Activated T-helper 1 cell treated with anti-CD3 and anti-CD28 coated beads, Interleukin-12 subunit alpha, Interleukin-12 subunit beta, Interleukin-2, Interleukin-4 antibody, amounts not matched to agents 30 ng/mL and 10 ng/mL and 1 ng/mL, durations not matched to agents 14 hours and 24 hours and 36 hours (primary cell): ENCODE data around the gene PROZ. TPM values are rescaled to one million over a fixed set of nuclear protein-coding genes. Genes with fewer than 3 reads are reported as not detected.

Experiments
- DNase-seq: peaks from one replicate; pipeline ENCODE4 v3.0.0; 2021; ENCODE audit warnings: low spot score
- H3K27ac Mint-ChIP-seq: one replicate; pipeline ENCODE4 v1.8.0; 2021; ENCODE audit warnings: mild to moderate bottlenecking, mixed read lengths
- H3K27me3 Mint-ChIP-seq: one replicate; pipeline ENCODE4 v1.8.0; 2022; ENCODE audit warnings: mild to moderate bottlenecking, moderate library complexity, mixed read lengths; ENCODE audit not compliant: insufficient read depth
- H3K36me3 Mint-ChIP-seq: one replicate; pipeline ENCODE4 v1.8.0; 2021; ENCODE audit warnings: low read depth, mixed read lengths
- H3K4me1 Mint-ChIP-seq: one replicate; pipeline ENCODE4 v1.8.0; 2021; ENCODE audit warnings: low read depth, mixed read lengths
- H3K4me3 Mint-ChIP-seq: one replicate; pipeline ENCODE4 v1.8.0; 2021; ENCODE audit warnings: mild to moderate bottlenecking, moderate library complexity, mixed read lengths
- H3K9me3 Mint-ChIP-seq: one replicate; pipeline ENCODE4 v1.8.0; 2021; ENCODE audit warnings: mixed read lengths
- intact Hi-C: fragments of 100-400 bp; cut with micrococcal nuclease; formaldehyde crosslinking; loops from one replicate; pipeline ENCODE4 v1.15.1; 2024
- total RNA-seq: library from RNA; stranded (reverse); gene quantifications from 2 replicates; pipeline ENCODE4 v1.2.3, GENCODE V29; 2022

PROZ gene
- total RNA-seq, 1 donor from 2014 or later = not detected

GRCh38 chr13:113172419-113172926, 14.0 kb downstream of the PROZ start:
- peaks cover 40% of the 10 kb centered on the region for H3K36me3 Mint-ChIP-seq
- no peaks in the 10 kb centered on the region for H3K9me3 Mint-ChIP-seq
- intact Hi-C loops = no loop called here

GRCh38 chr13:113176280-113176679, 17.8 kb downstream of the PROZ start:
- H3K27ac Mint-ChIP-seq = peak overlapping the region; percentile 79
- peak overlapping the region; percentile 23 for H3K4me3 Mint-ChIP-seq
- H3K36me3 Mint-ChIP-seq = peaks cover 53% of the 10 kb centered on the region
- no peaks in the 10 kb centered on the region for H3K27me3 Mint-ChIP-seq
- DNase-seq = no peak
- H3K4me1 Mint-ChIP-seq = peaks cover 44% of the 10 kb centered on the region
- H3K9me3 Mint-ChIP-seq = no peaks in the 10 kb centered on the region
- intact Hi-C loops = no loop called here

More at GRCh38 chr13:113172419-113172926, 14.0 kb downstream of the PROZ start:
- no peaks in the 10 kb centered on the region for H3K27me3 Mint-ChIP-seq
- DNase-seq = no peak
- H3K4me1 Mint-ChIP-seq = peaks cover 24% of the 10 kb centered on the region
- no peak overlapping the region for H3K4me3 Mint-ChIP-seq
- H3K27ac Mint-ChIP-seq = no peak overlapping the region

GRCh38 chr13:113176822-113177221, 18.4 kb downstream of the PROZ start:
- no peak overlapping the region for H3K27ac Mint-ChIP-seq
- H3K27me3 Mint-ChIP-seq = no peaks in the 10 kb centered on the region
- no peak overlapping the region for H3K4me3 Mint-ChIP-seq
- no peaks in the 10 kb centered on the region for H3K9me3 Mint-ChIP-seq
- intact Hi-C loops = no loop called here
- DNase-seq = no peak
- peaks cover 44% of the 10 kb centered on the region for H3K4me1 Mint-ChIP-seq
- H3K36me3 Mint-ChIP-seq = peaks cover 56% of the 10 kb centered on the region

GRCh38 chr13:113178070-113178895, 19.8 kb downstream of the PROZ start:
- no peaks in the 10 kb centered on the region for H3K9me3 Mint-ChIP-seq
- no peak overlapping the region for H3K27ac Mint-ChIP-seq
- intact Hi-C loops = no loop called here
- no peak for DNase-seq
- peaks cover 64% of the 10 kb centered on the region for H3K36me3 Mint-ChIP-seq
- H3K4me3 Mint-ChIP-seq = no peak overlapping the region
- H3K27me3 Mint-ChIP-seq = no peaks in the 10 kb centered on the region
- peaks cover 48% of the 10 kb centered on the region for H3K4me1 Mint-ChIP-seq

GRCh38 chr13:113178896-113179167, 20.4 kb downstream of the PROZ start:
- peaks cover 68% of the 10 kb centered on the region for H3K36me3 Mint-ChIP-seq

GRCh38 chr13:113179374-113180230, 21.2 kb downstream of the PROZ start:
- H3K9me3 Mint-ChIP-seq = no peaks in the 10 kb centered on the region
- intact Hi-C loops = no loop called here
- no peak overlapping the region for H3K27ac Mint-ChIP-seq
- H3K4me1 Mint-ChIP-seq = peaks cover 48% of the 10 kb centered on the region
- DNase-seq = no peak
- H3K4me3 Mint-ChIP-seq = peak overlapping the region; percentile 5
- peaks cover 63% of the 10 kb centered on the region for H3K36me3 Mint-ChIP-seq
- H3K27me3 Mint-ChIP-seq = no peaks in the 10 kb centered on the region

More at GRCh38 chr13:113178896-113179167, 20.4 kb downstream of the PROZ start:
- Mint-ChIP-seq H3K27me3 (no peaks in the 10 kb centered on the region), H3K9me3 (no peaks in the 10 kb centered on the region), H3K4me1 (peaks cover 48% of the 10 kb centered on the region), H3K27ac (no peak overlapping the region), H3K4me3 (no peak overlapping the region)
- DNase-seq = no peak
- intact Hi-C loops = no loop called here

GRCh38 chr13:113182046-113182445, 23.6 kb downstream of the PROZ start:
- H3K36me3 Mint-ChIP-seq = peaks cover 59% of the 10 kb centered on the region
- H3K27me3 Mint-ChIP-seq = no peaks in the 10 kb centered on the region
- peaks cover 52% of the 10 kb centered on the region for H3K4me1 Mint-ChIP-seq
- no peak overlapping the region for H3K27ac Mint-ChIP-seq
- H3K4me3 Mint-ChIP-seq = no peak overlapping the region
- H3K9me3 Mint-ChIP-seq = no peaks in the 10 kb centered on the region
- no peak for DNase-seq
- intact Hi-C loops = no loop called here

GRCh38 chr13:113183450-113184129, 25.1 kb downstream of the PROZ start:
- no peak overlapping the region for H3K27ac Mint-ChIP-seq
- no peak overlapping the region for H3K4me3 Mint-ChIP-seq
- intact Hi-C loops = no loop called here
- DNase-seq = no peak
- peaks cover 64% of the 10 kb centered on the region for H3K36me3 Mint-ChIP-seq
- H3K9me3 Mint-ChIP-seq = no peaks in the 10 kb centered on the region
- H3K27me3 Mint-ChIP-seq = no peaks in the 10 kb centered on the region
- H3K4me1 Mint-ChIP-seq = peaks cover 60% of the 10 kb centered on the region

GRCh38 chr13:113184568-113185440, 26.4 kb downstream of the PROZ start:
- H3K27ac Mint-ChIP-seq = peak overlapping the region; percentile 61
- no peak for DNase-seq
- H3K4me1 Mint-ChIP-seq = peaks cover 59% of the 10 kb centered on the region

GRCh38 chr13:113186061-113186900, 27.8 kb downstream of the PROZ start:
- intact Hi-C loops = no loop called here
- no peak for DNase-seq
- peaks cover 62% of the 10 kb centered on the region for H3K36me3 Mint-ChIP-seq
- no peak overlapping the region for H3K27ac Mint-ChIP-seq
- no peaks in the 10 kb centered on the region for H3K9me3 Mint-ChIP-seq
- H3K4me1 Mint-ChIP-seq = peaks cover 47% of the 10 kb centered on the region
- H3K4me3 Mint-ChIP-seq = no peak overlapping the region
- no peaks in the 10 kb centered on the region for H3K27me3 Mint-ChIP-seq

More at GRCh38 chr13:113184568-113185440, 26.4 kb downstream of the PROZ start:
- intact Hi-C loops = no loop called here
- Mint-ChIP-seq H3K4me3 (peak overlapping the region; percentile 71), H3K9me3 (no peaks in the 10 kb centered on the region), H3K36me3 (peaks cover 63% of the 10 kb centered on the region), H3K27me3 (no peaks in the 10 kb centered on the region)

- no peaks in the 10 kb centered on the region for H3K27me3 Mint-ChIP-seq
These were observed 28.8 kb downstream of the PROZ start for GRCh38 chr13:113187263-113187669.

More at GRCh38 chr13:113187263-113187669, 28.8 kb downstream of the PROZ start:
- Mint-ChIP-seq H3K9me3 (no peaks in the 10 kb centered on the region), H3K36me3 (peaks cover 59% of the 10 kb centered on the region), H3K4me3 (no peak overlapping the region), H3K4me1 (peaks cover 43% of the 10 kb centered on the region), H3K27ac (peak overlapping the region; percentile 56)
- intact Hi-C loops = no loop called here
- DNase-seq = no peak
